ENCODE measurements around the gene RAB14.

DNA sequence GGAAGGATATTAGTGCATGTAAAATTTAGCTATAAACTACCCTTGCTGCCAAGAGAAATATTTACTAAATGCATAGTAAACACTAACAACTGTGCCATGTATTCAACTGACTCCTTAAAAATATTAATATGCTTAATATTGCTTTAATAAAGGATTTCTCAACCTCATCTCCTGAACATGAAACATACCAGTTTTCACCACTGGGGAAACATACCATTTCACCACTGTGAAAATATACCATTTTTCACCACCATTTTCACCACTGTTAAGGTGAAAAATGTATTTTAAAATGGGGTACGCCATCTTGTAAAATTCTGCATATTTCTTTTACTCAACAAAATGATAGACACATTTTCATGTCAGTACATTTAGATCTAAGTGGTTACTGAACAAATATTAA lies 4.5 kb downstream of the RAB14 start:
- TF ChIP-seq, protein P1, sequence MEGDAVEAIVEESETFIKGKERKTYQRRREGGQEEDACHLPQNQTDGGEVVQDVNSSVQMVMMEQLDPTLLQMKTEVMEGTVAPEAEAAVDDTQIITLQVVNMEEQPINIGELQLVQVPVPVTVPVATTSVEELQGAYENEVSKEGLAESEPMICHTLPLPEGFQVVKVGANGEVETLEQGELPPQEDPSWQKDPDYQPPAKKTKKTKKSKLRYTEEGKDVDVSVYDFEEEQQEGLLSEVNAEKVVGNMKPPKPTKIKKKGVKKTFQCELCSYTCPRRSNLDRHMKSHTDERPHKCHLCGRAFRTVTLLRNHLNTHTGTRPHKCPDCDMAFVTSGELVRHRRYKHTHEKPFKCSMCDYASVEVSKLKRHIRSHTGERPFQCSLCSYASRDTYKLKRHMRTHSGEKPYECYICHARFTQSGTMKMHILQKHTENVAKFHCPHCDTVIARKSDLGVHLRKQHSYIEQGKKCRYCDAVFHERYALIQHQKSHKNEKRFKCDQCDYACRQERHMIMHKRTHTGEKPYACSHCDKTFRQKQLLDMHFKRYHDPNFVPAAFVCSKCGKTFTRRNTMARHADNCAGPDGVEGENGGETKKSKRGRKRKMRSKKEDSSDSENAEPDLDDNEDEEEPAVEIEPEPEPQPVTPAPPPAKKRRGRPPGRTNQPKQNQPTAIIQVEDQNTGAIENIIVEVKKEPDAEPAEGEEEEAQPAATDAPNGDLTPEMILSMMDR (IDR thresholded peaks at IDR 0.05; ENCODE audit: low read depth, low read length, poor library complexity, severe bottlenecking): no peak
- no peak for TF ChIP-seq EZH2phosphoT487 (IDR thresholded peaks at IDR 0.05; ENCODE audit: borderline replicate concordance, low read length)

All from DOHH2 (cell line).